LHCN-M2 (cell line): ENCODE measurements around the gene CD69. TPM values are rescaled to one million over a fixed set of nuclear protein-coding genes. Genes with fewer than 3 reads are reported as not detected.
"Not testable (repeated sequence)": the region's sequence is repeated elsewhere in the genome, so short reads cannot be mapped to it uniquely, and the experiment has no call there.

Experiments
- DNase-seq: peaks from one replicate; pipeline ENCODE4 v3.0.0-alpha.2; 2012; ENCODE audit warnings: low read depth
- total RNA-seq: library from RNA; depleted of rRNA; stranded (reverse); fragments of >200 nt; gene quantifications from 2 replicates; pipeline ENCODE4 v1.2.3, GENCODE V29; 2014

The CD69 gene
- total RNA-seq, 1 experiment from 2014 or later: not detected

GRCh38 chr12:9751204-9752144 lies 9.2 kb downstream of the CD69 start:
- DNase-seq: peak; percentile 31

GRCh38 chr12:9750276-9751203 lies 10.2 kb downstream of the CD69 start:
- peak; percentile 61 for DNase-seq

- DNase-seq: no peak
These were observed 11.1 kb downstream of the CD69 start for GRCh38 chr12:9749640-9750039.

- DNase-seq: no peak
These were observed 15.5 kb downstream of the CD69 start for GRCh38 chr12:9745199-9745598.

- no peak for DNase-seq
These were observed 18.0 kb downstream of the CD69 start for GRCh38 chr12:9742661-9743060.

GRCh38 chr12:9741726-9742125 lies 19.0 kb downstream of the CD69 start:
- no peak for DNase-seq

- DNase-seq: no peak
These were observed 20.5 kb downstream of the CD69 start for GRCh38 chr12:9740106-9740750.

GRCh38 chr12:9739404-9740105 lies 21.1 kb downstream of the CD69 start:
- DNase-seq: not testable (repeated sequence)

GRCh38 chr12:9738905-9739304 lies 21.8 kb downstream of the CD69 start:
- DNase-seq: not testable (repeated sequence)

GRCh38 chr12:9736936-9737705 lies 23.6 kb downstream of the CD69 start:
- DNase-seq: no peak

GRCh38 chr12:9735601-9736000 lies 25.1 kb downstream of the CD69 start:
- no peak for DNase-seq

GRCh38 chr12:9732921-9733461 lies 27.7 kb downstream of the CD69 start, which contains the start of gene CLECL1:
Gene CLECL1 (minus strand): TSS chr12:9733097.
- no peak for DNase-seq

GRCh38 chr12:9731797-9732196 lies 28.9 kb downstream of the CD69 start:
- DNase-seq: no peak

GRCh38 chr12:9731393-9731792 lies 29.3 kb downstream of the CD69 start:
- DNase-seq: no peak

- DNase-seq: no peak
These were observed 30.1 kb downstream of the CD69 start for GRCh38 chr12:9730591-9730990.

- DNase-seq: no peak
These were observed 30.7 kb downstream of the CD69 start for GRCh38 chr12:9730011-9730410.

GRCh38 chr12:9729082-9729481 lies 31.6 kb downstream of the CD69 start:
- no peak for DNase-seq

GRCh38 chr12:9727813-9728212 lies 32.9 kb downstream of the CD69 start:
- no peak for DNase-seq

GRCh38 chr12:9725213-9725870 lies 35.4 kb downstream of the CD69 start:
- no peak for DNase-seq
